ENCODE data around the gene TMCC1. TPM values are rescaled to one million over a fixed set of nuclear protein-coding genes. Genes with fewer than 3 reads are reported as not detected.
"Not testable (repeated sequence)": the region's sequence is repeated elsewhere in the genome, so short reads cannot be mapped to it uniquely, and the experiment has no call there.

The TMCC1 gene
- total RNA-seq, 1 experiment from 2014 or later, result 7.3 TPM

DNA sequence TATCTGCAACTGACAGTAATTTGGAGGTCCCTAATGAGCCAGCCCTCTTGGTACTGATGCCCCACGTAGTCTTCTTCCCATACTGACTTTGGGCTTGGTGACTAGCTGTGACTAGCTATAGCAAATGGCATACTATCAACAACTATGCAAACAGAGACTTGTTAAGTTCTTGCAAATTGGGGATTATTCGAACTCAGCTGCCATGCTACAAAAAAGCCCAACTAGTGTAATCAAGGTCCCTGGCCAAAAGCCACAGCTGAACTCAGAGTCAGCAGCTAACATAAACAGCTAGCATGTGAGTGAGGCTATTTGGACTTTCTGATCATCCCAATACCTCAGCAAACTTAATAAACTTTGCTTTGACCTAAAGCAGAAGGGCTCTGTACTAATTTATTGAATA is 165.8 kb downstream of the TMCC1 start:
- DNase-seq (ENCODE audit: low read depth), result no peak

DNA sequence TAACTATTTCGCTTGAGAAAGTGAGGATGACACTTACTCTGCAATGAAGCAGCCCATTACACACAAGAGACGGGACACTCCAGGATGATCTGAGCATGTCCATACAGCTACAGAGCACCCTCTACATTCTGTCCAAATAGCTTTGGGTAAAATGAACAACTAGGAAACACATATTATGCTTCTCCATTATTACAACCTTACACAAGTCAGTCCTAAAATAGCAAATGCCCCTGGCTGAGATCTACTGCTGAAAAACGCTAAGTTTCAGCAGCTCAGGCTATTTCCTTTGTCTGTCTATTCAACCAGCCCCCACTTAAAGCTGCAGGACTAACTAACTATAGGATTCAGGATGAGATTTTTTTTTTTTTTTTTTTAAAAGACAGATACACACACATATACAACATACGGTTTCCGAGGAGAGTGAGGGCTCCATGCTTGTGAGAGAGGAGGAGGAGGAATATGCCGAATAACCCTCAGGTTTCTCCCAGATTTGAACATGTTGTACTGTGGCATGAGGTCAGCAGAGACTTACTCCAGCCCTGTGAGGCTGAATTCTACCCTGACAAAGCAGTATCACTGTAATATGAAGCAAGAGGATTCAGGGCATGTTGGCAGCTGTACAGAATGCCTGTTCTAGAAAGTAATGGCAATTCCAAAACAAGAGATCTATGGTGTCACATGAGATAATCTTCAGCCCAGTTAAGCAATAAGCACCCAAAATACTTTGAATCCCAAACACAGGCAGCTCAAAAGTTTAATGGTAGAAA is 169.8 kb downstream of the TMCC1 start:
- peak; percentile 47 for DNase-seq (ENCODE audit: low read depth)

DNA sequence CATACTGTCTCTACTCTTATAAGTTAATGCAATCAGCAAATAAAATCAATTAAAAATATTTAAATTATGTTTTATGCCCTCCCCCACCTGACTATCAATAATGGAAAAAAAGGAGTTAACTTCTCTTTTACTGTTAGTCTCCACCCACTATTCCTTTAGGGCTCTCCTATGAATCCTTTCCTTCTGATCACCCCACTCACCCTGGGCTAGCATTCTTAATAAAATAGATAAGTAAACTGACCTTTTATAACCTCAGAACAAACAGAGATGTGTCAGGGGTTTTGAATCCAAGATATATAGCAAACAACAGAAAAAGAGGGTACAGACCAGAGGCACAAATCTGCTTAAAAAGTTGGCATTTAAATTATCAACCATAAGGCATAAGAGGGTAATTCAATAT is 171.0 kb downstream of the TMCC1 start:
- DNase-seq (ENCODE audit: low read depth), result no peak

DNA sequence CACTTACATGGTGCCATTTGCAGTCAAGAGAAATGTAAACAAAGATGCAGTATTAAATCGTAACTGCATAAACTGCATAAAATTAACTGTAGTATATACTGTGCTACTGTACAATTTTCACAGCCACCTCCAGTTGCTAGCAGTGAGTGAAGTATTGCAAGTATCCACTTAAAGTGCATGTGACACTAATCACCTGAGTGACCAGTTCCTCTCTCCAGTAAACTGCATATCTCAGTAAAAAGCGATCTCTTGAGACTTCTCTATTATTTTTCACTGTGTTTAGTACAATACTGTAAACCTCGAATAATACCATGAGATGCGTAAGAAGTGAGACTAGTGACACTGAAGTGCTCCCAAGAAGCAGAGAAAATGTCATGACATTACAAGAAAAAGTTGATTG is 175.3 kb downstream of the TMCC1 start:
- no peak for DNase-seq (ENCODE audit: low read depth)

DNA sequence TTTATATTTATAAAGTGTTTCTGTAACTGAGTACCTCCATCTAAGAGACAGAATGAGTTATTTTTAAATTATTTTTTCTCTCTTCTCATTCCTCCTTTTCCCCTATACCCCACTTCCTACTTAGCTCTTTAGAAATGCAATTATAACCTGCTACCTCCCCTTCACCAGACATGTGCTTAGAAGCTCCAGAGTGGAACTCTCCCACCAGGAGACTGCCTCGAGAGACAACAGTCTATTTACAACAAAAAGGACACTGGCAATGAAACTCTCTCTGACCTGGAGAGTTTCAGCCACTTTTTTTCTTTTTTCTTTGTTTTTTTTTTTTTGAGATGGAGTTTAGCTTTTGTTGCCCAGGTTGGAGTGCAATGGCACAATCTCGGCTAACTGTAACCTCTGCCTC is 177.7 kb downstream of the TMCC1 start:
- no peak for DNase-seq (ENCODE audit: low read depth)

DNA sequence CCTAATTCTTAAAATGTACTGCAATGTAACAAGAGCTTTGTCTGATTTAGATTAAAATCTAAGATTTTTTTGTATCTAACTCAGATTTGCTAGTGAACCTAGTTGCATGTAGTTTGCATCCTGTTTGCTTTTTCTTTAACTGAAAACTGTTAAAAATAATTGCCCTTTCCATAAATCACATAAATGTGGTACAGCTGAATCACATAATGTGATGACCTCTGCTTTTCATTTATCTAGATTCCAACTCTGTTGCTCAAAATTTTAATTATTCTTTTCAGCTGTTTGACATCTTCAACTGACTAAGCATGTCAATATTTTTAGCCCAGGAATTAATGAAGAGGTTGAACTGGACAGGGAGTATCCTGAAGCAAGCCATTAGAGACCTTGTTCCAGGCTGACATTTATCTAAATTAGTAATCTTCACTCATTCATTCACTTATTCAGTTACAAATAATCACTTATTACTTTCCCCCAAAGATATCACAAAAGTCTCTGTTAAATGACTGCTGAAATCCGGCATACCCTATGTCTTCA is 185.1 kb downstream of the TMCC1 start:
- DNase-seq (ENCODE audit: low read depth), result no peak

DNA sequence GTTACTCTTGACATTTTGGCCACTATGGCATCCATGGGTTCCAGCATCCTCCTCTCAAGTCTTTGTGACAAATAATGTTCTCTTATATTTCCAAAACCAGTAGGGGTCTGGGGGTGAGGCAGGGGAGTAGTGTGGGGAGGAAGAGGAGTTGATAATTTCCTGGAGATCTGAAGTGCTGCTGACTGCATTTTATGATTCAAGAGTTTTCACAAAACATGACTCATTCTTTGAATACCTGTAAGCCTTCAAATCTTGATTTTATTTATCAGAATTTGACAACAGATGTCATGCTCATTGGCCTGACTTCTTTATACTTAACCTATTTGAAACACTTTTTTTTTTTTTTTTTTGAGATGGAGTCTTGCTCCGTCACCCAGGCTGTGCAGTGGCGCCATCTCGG is 188.2 kb downstream of the TMCC1 start:
- DNase-seq (ENCODE audit: low read depth), result no peak

DNA sequence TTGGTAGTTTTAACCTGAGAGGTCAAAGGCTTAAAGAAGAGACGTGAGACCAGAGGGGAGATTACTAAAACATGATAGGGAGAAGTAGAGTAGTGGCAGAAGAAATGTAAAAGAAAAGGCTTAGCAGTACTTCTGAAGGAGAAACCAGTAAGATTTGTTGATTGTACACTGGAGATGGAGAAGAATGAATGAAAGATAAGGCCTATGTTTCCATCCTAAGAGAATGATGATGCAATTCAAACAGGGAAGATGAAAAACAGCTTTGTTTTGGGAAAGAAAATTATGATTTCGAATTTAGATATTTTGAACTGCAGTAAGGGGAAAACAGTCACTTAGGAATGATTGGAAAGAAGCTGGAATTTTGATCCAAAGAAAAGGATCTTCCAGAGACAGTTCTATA is 189.6 kb downstream of the TMCC1 start:
- no peak for DNase-seq (ENCODE audit: low read depth)

DNA sequence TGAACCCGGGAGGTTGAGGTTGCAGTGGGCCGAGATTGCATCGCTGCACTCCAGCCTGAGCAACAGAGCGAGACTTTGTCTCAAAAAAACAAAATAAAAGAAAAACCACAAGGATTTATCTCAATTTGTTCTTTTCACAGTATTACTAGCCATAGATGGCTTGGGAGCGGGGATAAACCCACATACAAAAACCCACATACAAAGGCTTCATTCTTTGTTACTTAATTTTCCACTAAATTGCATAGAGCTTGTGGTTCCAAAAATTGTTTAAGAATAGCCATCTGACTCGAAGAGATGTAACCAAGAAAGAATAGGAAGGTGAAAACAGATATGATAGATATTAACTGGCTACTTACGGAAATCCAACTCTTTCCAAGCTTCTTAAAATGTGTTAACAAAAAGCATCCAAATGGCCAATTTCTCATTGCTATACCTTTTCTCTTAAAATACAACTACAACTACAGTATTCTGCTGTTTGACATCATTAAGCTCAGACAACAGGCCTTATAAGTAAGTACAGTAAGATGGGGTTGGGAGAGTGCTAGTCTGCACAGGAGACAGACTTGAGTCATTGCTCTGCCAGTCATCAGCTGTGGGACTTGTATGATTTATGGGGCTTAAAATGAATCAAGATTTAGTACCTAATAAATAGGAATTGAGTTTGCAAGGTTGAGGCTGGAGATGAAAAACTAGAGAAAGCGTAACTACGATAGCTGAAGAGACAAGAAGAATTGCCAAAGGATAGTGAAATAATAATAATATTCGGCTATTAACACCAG is 190.4 kb downstream of the TMCC1 start:
- peak; percentile 4 for DNase-seq (ENCODE audit: low read depth)

DNA sequence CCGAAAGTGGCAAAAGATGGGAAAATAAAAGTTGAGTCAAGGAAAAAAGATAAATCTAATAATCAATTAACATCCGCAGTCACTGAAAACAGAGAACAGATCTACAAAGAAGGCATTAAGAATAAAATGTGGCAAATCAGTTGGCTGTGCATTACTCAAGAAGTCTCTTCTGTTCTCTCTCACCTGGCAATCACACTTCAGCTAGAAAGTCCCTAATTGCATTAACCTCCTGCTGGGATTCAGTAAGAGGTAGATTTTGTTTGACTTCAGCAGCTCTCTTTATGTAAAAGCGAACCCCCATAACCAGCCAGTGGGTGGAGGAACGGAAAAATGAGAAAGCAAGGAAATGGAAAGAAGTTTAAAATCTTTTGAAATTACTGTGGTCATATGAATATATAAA is 192.3 kb downstream of the TMCC1 start:
- DNase-seq (ENCODE audit: low read depth), result no peak

DNA sequence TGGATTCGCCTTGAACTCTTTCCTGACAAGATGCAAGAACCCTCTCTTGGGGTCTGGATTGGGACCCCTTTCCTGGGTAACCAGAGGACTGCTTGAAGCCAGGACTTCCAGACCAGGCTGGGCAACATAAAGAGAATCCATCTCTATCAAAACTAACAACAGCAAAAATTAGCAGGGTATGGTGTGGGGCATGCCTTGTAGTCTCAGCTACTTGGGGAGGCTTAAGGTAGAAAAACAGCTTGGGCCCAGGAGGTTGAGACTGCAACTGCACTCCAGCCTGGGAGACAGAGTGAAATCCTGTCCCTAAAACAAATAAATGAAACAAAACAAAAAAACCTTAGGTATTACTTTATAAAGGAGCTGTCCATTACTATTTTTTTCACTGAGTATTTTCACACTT is 193.9 kb downstream of the TMCC1 start:
- no peak for DNase-seq (ENCODE audit: low read depth)

DNA sequence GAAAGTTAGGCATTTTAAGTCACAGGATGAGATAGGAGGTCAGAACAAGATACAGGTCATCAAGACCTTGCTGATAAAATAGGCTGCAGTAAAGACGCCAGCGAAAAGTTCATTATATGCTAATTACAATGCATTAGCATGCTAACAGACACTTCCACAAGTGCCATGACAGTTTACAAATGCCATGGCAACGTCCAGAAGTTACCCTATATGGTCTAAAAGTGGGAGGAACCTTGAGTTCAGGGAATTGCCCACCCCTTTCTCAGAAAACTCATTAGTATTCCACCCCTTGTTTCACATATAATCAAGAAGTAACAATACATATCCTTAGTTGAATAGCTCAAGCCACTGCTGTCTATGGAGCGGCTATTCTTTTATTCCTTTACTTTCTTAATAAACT is 194.3 kb downstream of the TMCC1 start:
- no peak for DNase-seq (ENCODE audit: low read depth)

DNA sequence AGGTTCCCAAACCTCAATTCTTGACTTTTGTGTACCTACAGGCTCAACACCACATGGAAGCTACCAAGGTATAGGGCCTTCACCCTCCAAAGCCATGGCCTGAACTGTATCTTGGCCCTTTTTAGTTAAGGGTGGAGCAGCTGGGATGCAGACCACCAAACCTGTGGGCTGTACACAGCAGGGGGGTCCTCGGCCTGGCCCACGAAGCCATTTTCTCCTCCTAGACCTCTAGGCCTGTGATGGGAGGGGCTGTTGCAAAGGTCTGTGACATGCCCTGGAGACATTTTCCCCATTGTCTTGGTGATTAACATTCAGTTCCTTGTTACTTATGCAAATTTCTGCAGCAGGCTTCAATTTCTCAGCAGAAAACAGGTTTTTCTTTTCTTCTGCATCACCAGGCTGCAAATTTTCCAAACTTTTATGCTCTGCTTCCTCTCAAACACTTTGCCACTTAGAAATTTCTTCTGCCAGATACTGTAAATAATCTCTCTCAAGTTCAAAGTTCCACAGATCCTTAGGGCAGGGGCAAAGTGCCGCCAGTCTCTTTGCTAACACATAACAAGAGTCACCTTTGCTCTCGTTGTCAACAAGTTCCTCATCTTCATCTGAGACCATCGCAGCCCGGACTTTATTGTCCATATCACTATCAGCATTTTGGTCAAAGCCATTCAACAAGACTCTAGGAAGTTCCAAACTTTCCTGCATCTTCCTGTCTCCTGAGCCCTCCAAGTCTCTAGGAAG is 196.1 kb downstream of the TMCC1 start:
- no peak for DNase-seq (ENCODE audit: low read depth)

DNA sequence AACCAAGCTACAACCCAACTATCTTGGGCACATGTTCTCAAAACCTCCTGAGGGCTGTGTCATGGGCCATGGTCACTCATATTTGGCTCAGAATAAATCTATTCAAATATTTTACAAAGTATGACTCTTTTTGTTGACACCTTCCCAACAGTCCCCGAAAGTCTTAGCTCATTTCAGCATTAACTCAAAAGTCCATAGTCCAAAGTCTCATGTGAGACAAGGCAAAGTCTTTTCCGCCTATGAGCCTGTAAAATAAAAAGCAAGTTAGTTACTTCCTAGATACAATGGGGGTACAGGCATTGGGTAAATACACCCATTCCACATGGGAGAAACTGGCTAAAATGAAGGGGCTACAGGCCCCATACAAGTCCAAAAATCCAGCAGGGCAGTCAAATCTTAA is 197.1 kb downstream of the TMCC1 start:
- DNase-seq (ENCODE audit: low read depth), result not testable (repeated sequence)

DNA sequence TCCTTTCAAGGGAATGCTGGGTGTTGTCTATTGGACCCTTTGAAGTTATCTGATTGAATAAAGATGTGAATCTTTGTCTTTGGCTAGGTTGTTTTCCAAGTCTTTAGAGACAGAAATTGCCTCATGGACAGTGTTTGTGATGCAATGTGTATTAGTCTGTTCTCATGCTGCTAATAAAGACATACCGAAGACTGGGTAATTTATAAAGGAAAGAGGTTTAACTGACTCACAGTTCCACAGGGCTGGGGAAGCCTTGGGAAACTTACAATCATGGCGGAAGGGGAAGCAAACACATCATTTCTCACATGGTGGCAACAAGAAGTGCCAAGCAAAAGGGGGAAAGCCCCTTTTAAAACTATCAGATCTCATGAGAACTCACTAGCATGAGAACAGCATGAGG is 198.3 kb downstream of the TMCC1 start:
- no peak for DNase-seq (ENCODE audit: low read depth)

DNA sequence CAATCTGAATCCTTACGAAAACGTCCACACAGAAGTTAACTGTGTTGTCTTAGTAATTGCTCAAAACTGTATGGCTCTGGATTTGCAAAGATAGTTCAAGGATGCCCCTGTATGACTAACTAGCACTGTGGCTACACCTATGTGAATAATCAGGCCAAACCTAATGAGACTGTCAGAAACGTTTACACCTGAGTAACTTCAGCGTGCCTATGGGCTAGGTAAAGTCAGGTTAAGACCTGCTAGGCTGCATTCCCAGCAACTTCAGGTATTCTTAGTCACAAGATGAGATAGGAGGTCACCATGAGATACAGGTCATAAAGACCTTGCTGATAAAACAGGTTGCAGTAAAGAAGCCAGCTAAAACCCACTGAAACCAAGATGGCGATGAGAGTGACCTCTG is 199.3 kb downstream of the TMCC1 start:
- DNase-seq (ENCODE audit: low read depth), result no peak

DNA sequence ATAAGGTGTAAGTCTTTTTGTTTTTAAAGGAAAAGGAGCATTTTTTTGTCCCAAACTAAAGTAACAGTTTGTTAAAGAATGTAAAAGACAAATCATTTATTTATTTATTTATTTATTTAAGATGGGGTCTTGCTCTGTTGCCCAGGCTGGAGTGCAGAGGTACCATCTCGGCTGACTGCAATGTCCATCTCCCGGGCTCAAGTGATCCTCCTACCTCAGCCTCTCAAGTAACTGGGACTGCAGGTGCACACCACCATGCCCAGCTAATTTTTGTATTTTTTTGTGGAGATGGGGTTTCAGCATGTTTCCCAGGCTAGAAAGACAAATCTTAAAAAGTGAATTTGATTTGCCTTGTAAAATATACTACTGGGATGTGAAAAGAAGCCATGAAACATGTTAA is 200.8 kb downstream of the TMCC1 start:
- DNase-seq (ENCODE audit: low read depth), result no peak

DNA sequence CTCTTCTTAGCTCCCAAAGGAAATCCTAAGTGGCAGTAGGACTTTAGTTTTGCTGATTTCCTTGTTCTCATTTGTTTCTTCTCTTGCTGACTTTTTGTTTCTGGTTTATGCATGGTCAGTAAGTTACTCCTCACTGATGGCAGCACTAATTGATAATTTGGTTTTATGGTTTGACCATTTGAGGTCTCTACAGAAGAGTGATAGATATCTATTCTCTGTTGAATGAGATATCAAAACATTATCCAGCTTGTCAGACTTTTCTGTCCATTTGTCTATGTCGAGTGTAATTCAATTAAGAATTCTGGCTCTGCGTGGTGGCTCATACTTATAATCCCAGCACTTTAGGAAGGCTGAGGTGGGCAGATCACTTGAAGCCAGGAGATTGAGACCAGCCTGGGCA is 202.5 kb downstream of the TMCC1 start:
- DNase-seq (ENCODE audit: low read depth), result no peak

DNA sequence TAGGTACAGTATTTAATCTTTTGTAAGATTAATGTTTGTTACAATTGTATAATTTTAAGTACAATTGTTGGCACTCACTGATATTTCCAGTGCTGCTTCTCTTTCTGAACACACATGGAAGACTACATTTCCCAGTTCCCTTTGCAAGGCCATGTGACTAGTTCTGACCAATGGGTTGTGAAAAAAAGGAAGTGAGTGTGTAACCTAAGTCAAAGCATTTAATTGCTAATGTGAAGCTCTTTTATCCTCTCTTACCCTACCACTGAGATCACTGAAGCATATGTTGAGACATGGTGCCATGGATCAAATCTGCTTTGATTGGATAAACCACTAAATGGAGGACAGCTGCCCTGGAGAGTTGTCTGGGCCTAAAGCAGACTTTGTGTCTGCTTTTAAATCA is 203.1 kb downstream of the TMCC1 start:
- DNase-seq (ENCODE audit: low read depth), result peak; percentile 73

DNA sequence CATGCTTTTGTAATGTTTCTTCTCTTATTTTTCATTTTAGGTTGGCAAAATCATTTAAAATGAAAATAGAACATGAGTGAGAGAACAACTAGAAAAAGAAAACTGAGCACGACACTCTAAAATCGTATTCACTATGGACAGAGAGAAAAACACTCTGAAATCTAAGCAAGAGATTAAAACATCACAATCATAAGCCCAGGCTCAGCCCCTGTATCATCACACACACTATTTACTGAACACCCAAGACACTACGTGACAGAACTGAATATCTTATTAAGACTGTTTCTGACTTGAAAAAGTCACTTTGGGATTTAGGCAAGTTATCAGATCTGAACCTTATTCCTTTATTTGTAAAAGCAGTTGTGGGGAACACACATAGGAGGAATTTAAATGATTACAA is 204.5 kb downstream of the TMCC1 start:
- no peak for DNase-seq (ENCODE audit: low read depth)

DNA sequence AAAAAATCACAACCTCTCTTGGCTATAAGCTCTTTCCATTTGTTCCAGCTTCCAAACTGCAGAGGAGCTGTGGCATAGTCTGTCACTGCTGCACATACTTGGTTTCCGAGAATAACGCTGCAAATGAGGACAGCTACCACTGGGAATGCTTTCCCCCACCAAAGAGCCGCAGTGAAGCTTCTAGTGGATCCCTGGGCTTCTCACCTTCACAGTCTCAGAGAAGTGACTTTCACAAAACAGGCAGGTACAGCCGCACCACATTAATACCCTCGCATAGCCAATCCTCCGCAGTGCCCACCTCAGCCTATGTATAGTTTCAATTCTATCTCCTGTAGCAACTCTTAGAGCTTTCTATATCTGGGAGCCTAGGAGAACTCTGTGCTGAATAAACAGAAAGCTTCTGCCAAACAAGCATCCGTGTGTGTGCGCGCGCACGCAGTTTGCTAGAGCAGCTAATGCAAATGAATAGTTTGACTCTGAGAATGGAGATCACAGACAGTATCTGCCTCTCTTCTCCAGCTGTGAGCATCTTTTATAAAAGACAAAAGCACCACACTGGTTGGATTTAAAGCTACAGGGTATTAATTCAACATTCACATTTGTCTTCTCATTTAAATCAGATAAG is 205.1 kb downstream of the TMCC1 start:
- DNase-seq (ENCODE audit: low read depth), result no peak

DNA sequence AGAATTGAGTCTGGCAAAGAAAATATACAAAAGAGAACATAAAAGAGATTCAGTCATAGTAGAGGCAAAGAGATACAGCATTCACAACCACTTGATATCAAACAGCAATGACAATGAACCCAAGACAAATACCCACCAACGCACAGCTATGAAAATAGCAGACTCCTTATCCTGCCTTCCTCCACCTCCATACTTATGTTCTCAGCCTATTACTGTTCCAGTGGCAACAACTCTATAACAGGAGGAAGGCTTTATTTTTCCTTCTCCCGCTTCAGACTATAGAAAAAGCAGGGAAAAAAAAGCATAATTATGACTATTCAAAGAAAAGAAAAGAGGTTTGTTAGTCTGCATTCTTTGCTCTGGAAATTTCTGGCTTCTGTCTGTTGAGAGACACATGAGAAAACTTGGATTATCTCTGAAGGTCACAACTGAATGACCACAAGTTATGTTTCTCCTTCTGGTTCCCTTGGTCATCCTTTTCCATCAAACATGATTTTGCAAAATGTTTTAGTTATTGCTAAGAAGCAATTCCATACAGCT is 205.9 kb downstream of the TMCC1 start:
- no peak for DNase-seq (ENCODE audit: low read depth)

Measured in RPMI7951 (cell line).